ENCODE data around the gene CLINT1.

DNA sequence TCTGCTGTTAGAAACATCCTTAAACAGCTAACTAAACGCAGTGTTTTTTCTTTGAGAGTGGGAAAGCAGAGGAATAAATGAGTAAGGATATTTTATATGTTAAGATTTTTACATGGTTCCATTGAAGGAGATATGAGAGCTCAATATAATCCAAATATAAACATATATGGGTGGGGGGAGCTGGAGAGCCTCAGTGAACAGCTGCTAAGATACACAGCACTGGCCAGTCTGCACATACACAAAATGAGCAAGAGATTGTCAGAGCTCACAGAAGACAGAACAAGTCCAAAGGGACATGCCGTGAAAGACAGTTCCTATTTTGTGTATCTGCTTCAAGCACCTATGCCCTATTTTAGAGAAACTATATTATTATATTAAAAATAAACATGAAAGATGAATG is 46.9 kb downstream of the CLINT1 start:
- no peak for TF ChIP-seq POLR2A (IDR thresholded peaks at IDR 0.05; ENCODE audit: low read depth, low read length)
- TF ChIP-seq TAF1 (IDR thresholded peaks at IDR 0.05; ENCODE audit: low read depth, low read length) = no peak
- no peak for TF ChIP-seq POLR2AphosphoS5 (IDR thresholded peaks at IDR 0.05; ENCODE audit: low read depth, low read length)
- TF ChIP-seq SPI1 (IDR thresholded peaks at IDR 0.05; ENCODE audit: low read depth, low read length) = no peak
- no peak for TF ChIP-seq PAX5 (IDR thresholded peaks at IDR 0.05; ENCODE audit: insufficient read depth, low read length, severe bottlenecking)

All from GM12891 (cell line).